HepG2 (cell line): Measurements from ENCODE around the gene TACC2. TPM values are rescaled to one million over a fixed set of nuclear protein-coding genes. Genes with fewer than 3 reads are reported as not detected.

Source experiments
- ARHGAP35 ChIP-seq: sonication (generic); formaldehyde crosslinking; IDR thresholded peaks from 2 replicates; pipeline ENCODE4 v1.9.0; 2022; ENCODE audit warnings: mild to moderate bottlenecking, inconsistent platforms, moderate library complexity, missing genetic modification reagents, borderline replicate concordance
- FOSL2 ChIP-seq: sonication (generic); formaldehyde crosslinking; IDR thresholded peaks from 2 replicates; pipeline ENCODE4 v1.4.0; 2020; ENCODE audit warnings: missing genetic modification reagents
- HNF4G ChIP-seq, 2 experiments: sonication (generic) in 1 of 2; formaldehyde crosslinking in 1 of 2; IDR thresholded peaks; 2 replicates each; pipeline versions ENCODE4 v1.4.0 to v1.6.1; 2011 to 2020; ENCODE audit warnings: borderline replicate concordance in 2 of 2, low read depth in 2 of 2, mild to moderate bottlenecking in 2 of 2, low read length in 1 of 2, missing genetic modification reagents in 1 of 2, moderate library complexity in 1 of 2
- MATR3 ChIP-seq: sonication (generic); formaldehyde crosslinking; IDR thresholded peaks from 2 replicates; pipeline ENCODE4 v1.4.0; 2020; ENCODE audit warnings: missing genetic modification reagents
- NCOA5 ChIP-seq: sonication (generic); formaldehyde crosslinking; IDR thresholded peaks from 2 replicates; pipeline ENCODE4 v1.4.0; 2020; ENCODE audit warnings: missing genetic modification reagents
- SIX1 ChIP-seq: sonication (generic); formaldehyde crosslinking; IDR thresholded peaks from 2 replicates; pipeline ENCODE4 v1.4.0; 2020; ENCODE audit warnings: missing genetic modification reagents, borderline replicate concordance
- SOX5 ChIP-seq: IDR thresholded peaks from 2 replicates; pipeline ENCODE4 v1.6.1; 2016; ENCODE audit warnings: borderline replicate concordance
- SOX6 ChIP-seq, 2 experiments: fragments of 450-650 bp in 1 of 2; sonication (generic) in 1 of 2; formaldehyde crosslinking in 1 of 2; IDR thresholded peaks; 2 replicates each; pipeline versions ENCODE4 v1.4.0 to v1.6.1; 2017 to 2020; ENCODE audit warnings: antibody characterized with exemption in 1 of 2, mild to moderate bottlenecking in 1 of 2, missing genetic modification reagents in 1 of 2
- WIZ ChIP-seq: sonication (generic); formaldehyde crosslinking; IDR thresholded peaks from 2 replicates; pipeline ENCODE4 v1.5.1; 2020; ENCODE audit warnings: mild to moderate bottlenecking, missing genetic modification reagents
- ZFP1 ChIP-seq: IDR thresholded peaks from 2 replicates; pipeline ENCODE4 v1.6.1; 2016
- ZNF3 ChIP-seq: IDR thresholded peaks from 2 replicates; pipeline ENCODE4 v1.7.0; 2017; ENCODE audit warnings: inconsistent platforms
- ZNF44 ChIP-seq: sonication (generic); formaldehyde crosslinking; IDR thresholded peaks from 2 replicates; pipeline ENCODE4 v1.5.1; 2020; ENCODE audit warnings: mild to moderate bottlenecking, missing genetic modification reagents
- ZNF607 ChIP-seq: sonication (generic); formaldehyde crosslinking; IDR thresholded peaks from 2 replicates; pipeline ENCODE4 v1.5.1; 2020; ENCODE audit warnings: missing genetic modification reagents, mild to moderate bottlenecking, borderline replicate concordance
- ZNF644 ChIP-seq: IDR thresholded peaks from 2 replicates; pipeline ENCODE4 v1.6.1; 2016; ENCODE audit warnings: low read depth
- ZSCAN25 ChIP-seq: sonication (generic); formaldehyde crosslinking; IDR thresholded peaks from 2 replicates; pipeline ENCODE4 v1.8.0; 2022; ENCODE audit warnings: mild to moderate bottlenecking, missing genetic modification reagents
- polyA plus RNA-seq, 8 experiments: library from polyadenylated mRNA; depleted of rRNA in 3 of 8; stranded (reverse) in 7 of 8; unstranded in 1 of 8; fragments of >200 nt; fragmentation: Illumina TruSeq in 4 of 8; extraction: Trizol in 4 of 8; gene quantifications; 2 replicates each; pipeline versions ENCODE4 v1.2.1 to v1.2.3, GENCODE V29; 2011 to 2016; ENCODE audit warnings: low read depth in 4 of 8, missing spikeins in 1 of 8, mixed read lengths in 1 of 8; ENCODE audit not compliant: insufficient read depth in 1 of 8
- total RNA-seq, 5 experiments: library from RNA; depleted of rRNA; stranded (reverse); fragments of >200 nt; fragmentation: Illumina TruSeq; extraction: Trizol; gene quantifications; 2 replicates each; pipeline ENCODE4 v1.2.3, GENCODE V29; 2016; ENCODE audit warnings: low read depth in 1 of 5
- TF ChIP-seq, protein P1 (sequence below): sonication (generic); formaldehyde crosslinking; IDR thresholded peaks from 2 replicates; pipeline ENCODE4 v1.4.0; 2020; ENCODE audit warnings: missing genetic modification reagents
- TF ChIP-seq, protein P2 (sequence below): sonication (generic); formaldehyde crosslinking; IDR thresholded peaks from 2 replicates; pipeline ENCODE4 v1.5.1; 2020; ENCODE audit warnings: mild to moderate bottlenecking, missing genetic modification reagents, moderate library complexity
- TF ChIP-seq, protein P3 (sequence below): sonication (generic); formaldehyde crosslinking; IDR thresholded peaks from 2 replicates; pipeline ENCODE4 v1.4.0; 2020; ENCODE audit warnings: missing genetic modification reagents
- TF ChIP-seq, protein P4 (sequence below): sonication (generic); formaldehyde crosslinking; IDR thresholded peaks from 2 replicates; pipeline ENCODE4 v1.4.0; 2020; ENCODE audit warnings: mild to moderate bottlenecking, missing genetic modification reagents
- TF ChIP-seq, protein P5 (sequence below): IDR thresholded peaks from 2 replicates; pipeline ENCODE4 v1.6.1; 2016

The TACC2 gene
- total and polyA plus RNA-seq, 2 of the 13 experiments (the other 11 are each of a cell fraction or from before 2014, with no cell fraction given) = 11.8 to 16.0 TPM

DNA sequence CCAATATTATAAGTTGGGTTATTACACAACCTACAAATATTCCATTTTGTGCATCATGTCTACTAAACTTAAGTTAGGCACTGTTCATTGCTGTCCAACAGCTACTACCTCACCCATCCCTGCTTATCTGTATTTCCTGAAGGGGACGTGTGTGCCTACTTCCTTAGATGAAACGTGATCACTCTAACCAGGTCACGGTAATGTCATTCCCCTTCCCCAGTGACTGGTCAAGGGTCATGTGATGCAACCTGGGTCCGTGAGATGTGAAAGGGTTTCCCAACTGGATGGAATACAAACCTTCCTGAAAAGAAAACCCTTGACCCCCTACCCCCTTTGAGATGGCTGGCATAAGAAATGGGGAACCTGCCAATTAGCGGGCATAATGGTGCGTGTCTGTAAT, 12.4 kb upstream of the TACC2 start (continued):
- peak; percentile 64; the same call in 1 of the 2 replicates for TF ChIP-seq HNF4G (IDR thresholded peaks at IDR 0.05; ENCODE audit: borderline replicate concordance, low read depth, low read length)
- TF ChIP-seq HNF4G (CRISPR knock-in tag; IDR thresholded peaks at IDR 0.05; ENCODE audit: borderline replicate concordance, low read depth) = no peak
- TF ChIP-seq, protein P1, sequence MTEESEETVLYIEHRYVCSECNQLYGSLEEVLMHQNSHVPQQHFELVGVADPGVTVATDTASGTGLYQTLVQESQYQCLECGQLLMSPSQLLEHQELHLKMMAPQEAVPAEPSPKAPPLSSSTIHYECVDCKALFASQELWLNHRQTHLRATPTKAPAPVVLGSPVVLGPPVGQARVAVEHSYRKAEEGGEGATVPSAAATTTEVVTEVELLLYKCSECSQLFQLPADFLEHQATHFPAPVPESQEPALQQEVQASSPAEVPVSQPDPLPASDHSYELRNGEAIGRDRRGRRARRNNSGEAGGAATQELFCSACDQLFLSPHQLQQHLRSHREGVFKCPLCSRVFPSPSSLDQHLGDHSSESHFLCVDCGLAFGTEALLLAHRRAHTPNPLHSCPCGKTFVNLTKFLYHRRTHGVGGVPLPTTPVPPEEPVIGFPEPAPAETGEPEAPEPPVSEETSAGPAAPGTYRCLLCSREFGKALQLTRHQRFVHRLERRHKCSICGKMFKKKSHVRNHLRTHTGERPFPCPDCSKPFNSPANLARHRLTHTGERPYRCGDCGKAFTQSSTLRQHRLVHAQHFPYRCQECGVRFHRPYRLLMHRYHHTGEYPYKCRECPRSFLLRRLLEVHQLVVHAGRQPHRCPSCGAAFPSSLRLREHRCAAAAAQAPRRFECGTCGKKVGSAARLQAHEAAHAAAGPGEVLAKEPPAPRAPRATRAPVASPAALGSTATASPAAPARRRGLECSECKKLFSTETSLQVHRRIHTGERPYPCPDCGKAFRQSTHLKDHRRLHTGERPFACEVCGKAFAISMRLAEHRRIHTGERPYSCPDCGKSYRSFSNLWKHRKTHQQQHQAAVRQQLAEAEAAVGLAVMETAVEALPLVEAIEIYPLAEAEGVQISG (CRISPR knock-in tag) = peak; percentile 72
- TF ChIP-seq ARHGAP35 (CRISPR knock-in tag) = no peak
- TF ChIP-seq ZSCAN25 (CRISPR knock-in tag) = no peak
- TF ChIP-seq, protein P2, sequence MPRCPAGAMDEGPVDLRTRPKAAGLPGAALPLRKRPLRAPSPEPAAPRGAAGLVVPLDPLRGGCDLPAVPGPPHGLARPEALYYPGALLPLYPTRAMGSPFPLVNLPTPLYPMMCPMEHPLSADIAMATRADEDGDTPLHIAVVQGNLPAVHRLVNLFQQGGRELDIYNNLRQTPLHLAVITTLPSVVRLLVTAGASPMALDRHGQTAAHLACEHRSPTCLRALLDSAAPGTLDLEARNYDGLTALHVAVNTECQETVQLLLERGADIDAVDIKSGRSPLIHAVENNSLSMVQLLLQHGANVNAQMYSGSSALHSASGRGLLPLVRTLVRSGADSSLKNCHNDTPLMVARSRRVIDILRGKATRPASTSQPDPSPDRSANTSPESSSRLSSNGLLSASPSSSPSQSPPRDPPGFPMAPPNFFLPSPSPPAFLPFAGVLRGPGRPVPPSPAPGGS (CRISPR knock-in tag) = no peak
- peak; percentile 57; the same call in 1 of the 2 replicates for TF ChIP-seq ZNF644 (CRISPR knock-in tag)
- TF ChIP-seq ZNF44 (CRISPR knock-in tag) = no peak
- peak; percentile 47; the same call in 1 of the 2 replicates for TF ChIP-seq FOSL2 (CRISPR knock-in tag)
- TF ChIP-seq, protein P3, sequence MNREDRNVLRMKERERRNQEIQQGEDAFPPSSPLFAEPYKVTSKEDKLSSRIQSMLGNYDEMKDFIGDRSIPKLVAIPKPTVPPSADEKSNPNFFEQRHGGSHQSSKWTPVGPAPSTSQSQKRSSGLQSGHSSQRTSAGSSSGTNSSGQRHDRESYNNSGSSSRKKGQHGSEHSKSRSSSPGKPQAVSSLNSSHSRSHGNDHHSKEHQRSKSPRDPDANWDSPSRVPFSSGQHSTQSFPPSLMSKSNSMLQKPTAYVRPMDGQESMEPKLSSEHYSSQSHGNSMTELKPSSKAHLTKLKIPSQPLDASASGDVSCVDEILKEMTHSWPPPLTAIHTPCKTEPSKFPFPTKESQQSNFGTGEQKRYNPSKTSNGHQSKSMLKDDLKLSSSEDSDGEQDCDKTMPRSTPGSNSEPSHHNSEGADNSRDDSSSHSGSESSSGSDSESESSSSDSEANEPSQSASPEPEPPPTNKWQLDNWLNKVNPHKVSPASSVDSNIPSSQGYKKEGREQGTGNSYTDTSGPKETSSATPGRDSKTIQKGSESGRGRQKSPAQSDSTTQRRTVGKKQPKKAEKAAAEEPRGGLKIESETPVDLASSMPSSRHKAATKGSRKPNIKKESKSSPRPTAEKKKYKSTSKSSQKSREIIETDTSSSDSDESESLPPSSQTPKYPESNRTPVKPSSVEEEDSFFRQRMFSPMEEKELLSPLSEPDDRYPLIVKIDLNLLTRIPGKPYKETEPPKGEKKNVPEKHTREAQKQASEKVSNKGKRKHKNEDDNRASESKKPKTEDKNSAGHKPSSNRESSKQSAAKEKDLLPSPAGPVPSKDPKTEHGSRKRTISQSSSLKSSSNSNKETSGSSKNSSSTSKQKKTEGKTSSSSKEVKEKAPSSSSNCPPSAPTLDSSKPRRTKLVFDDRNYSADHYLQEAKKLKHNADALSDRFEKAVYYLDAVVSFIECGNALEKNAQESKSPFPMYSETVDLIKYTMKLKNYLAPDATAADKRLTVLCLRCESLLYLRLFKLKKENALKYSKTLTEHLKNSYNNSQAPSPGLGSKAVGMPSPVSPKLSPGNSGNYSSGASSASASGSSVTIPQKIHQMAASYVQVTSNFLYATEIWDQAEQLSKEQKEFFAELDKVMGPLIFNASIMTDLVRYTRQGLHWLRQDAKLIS = no peak
- TF ChIP-seq ZFP1 (CRISPR knock-in tag) = no peak
- TF ChIP-seq, protein P4, sequence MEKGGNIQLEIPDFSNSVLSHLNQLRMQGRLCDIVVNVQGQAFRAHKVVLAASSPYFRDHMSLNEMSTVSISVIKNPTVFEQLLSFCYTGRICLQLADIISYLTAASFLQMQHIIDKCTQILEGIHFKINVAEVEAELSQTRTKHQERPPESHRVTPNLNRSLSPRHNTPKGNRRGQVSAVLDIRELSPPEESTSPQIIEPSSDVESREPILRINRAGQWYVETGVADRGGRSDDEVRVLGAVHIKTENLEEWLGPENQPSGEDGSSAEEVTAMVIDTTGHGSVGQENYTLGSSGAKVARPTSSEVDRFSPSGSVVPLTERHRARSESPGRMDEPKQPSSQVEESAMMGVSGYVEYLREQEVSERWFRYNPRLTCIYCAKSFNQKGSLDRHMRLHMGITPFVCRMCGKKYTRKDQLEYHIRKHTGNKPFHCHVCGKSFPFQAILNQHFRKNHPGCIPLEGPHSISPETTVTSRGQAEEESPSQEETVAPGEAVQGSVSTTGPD (CRISPR knock-in tag) = no peak
- no peak for TF ChIP-seq NCOA5 (CRISPR knock-in tag)
- TF ChIP-seq, protein P5, sequence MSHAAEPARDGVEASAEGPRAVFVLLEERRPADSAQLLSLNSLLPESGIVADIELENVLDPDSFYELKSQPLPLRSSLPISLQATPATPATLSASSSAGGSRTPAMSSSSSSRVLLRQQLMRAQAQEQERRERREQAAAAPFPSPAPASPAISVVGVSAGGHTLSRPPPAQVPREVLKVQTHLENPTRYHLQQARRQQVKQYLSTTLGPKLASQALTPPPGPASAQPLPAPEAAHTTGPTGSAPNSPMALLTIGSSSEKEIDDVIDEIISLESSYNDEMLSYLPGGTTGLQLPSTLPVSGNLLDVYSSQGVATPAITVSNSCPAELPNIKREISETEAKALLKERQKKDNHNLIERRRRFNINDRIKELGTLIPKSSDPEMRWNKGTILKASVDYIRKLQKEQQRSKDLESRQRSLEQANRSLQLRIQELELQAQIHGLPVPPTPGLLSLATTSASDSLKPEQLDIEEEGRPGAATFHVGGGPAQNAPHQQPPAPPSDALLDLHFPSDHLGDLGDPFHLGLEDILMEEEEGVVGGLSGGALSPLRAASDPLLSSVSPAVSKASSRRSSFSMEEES = no peak
- no peak for TF ChIP-seq ZNF607 (CRISPR knock-in tag)
- no peak for TF ChIP-seq SOX5 (CRISPR knock-in tag)
- TF ChIP-seq WIZ (CRISPR knock-in tag) = no peak
- TF ChIP-seq ZNF3 = no peak
- peak; percentile 54; the same call in 1 of the 2 replicates for TF ChIP-seq SIX1
- no peak for TF ChIP-seq MATR3 (CRISPR knock-in tag)
- TF ChIP-seq SOX6 (IDR thresholded peaks at IDR 0.05) = no peak
- TF ChIP-seq SOX6 (CRISPR knock-in tag; IDR thresholded peaks at IDR 0.05) = peak; percentile 17; the same call in 1 of the 2 replicates
